HG03064 (cell line): ENCODE measurements around the gene MLLT10.

ENCODE experiments used
- ATAC-seq: cut with Tn5 transposase; IDR thresholded peaks from one replicate; pipeline ENCODE4 v1.9.1; 2021; ENCODE audit warnings: low read depth; ENCODE audit not compliant: unreplicated experiment

Gene MLLT10

DNA sequence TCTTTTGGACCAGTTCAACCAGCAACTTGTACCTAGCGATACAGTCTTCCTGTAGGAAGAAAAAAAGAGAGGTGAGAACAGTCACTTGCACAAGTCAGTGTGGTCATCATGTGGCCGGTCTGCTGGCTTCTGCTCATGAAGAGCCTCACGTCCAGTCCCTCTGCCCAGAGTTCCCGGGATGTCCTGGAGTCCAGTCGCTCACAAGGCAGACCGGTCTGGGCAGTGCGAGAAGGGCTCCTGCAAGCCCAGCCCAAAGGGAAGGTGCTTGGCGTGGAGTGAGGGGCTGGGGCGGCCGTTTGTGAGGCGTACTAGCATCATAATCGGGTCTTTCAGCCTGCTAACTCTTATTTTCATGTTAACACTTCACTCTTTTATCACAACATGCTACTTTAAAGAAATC, 222.7 kb downstream of the MLLT10 start:
- ATAC-seq: no peak

DNA sequence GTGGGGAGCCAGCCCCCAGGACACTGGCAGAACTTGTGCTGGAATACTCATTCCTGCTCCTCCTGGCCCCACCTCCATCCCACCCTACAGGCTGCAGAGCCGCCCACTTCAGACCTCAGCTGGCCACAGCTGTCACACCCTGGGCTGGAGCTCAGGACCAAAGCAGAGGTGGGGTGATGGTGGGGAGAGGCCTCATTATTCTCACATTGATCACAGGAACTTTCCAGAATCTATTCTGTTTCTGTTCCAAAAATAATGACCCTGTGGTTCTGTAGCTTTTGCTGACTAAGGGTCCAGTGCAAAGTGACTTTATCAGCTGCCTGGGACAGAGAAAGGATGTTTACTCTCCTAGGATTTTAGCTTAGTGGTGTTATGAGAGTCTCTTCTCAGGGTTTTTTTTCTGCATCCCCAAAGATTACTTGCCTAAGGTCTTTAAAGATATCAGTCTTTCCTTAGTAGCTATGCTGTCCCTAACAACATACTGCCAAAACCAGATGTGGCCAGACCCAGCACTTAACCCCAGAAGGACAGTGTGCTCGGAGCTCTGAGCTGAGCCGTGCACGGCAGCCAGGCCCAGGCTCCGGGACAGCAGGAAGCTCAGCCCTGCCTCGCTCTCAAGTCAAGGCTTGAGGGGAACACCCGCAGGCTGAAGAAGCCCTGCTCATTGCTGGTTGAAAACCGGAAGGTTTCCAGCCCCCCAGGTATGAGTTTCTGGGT, 223.3 kb downstream of the MLLT10 start:
- ATAC-seq: no peak

DNA sequence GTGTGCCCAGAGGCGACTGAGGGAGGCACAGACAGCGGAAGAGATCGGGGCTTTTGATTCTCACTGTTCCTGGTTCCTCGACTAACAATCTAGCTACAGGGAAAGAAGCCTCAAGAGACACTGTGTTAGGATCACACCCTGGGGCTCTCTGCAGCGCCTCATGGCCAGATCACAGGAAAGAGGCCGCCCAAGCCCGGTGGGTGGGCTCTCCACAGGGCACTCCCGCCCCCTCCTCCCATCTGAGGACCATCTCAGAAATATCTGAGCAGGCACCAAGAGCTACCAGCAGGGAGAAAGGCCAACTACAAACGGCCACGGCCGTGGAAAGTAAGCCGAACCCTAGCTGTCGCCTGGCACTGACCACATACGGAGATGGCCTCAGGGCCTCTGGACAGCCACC, 224.2 kb downstream of the MLLT10 start:
- no peak for ATAC-seq

DNA sequence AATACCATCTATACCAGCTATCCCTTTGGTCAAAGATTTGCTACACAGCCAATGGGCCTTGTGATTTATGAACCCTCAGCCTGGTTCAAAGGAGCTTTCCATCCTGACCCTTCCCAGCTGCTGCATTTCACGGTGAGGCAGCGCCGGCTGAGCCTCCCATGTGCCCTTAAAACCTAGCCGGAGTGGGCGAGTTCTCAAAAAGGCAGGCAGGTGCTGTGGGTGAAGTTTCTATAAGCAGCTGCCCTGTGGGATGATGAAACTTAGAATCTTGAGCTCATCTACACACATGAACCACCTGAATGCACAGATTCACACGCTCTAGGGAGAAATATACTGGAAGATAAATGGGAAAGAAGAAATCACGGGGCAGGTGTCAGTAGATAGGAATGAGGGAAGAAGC, 224.7 kb downstream of the MLLT10 start:
- ATAC-seq: no peak

DNA sequence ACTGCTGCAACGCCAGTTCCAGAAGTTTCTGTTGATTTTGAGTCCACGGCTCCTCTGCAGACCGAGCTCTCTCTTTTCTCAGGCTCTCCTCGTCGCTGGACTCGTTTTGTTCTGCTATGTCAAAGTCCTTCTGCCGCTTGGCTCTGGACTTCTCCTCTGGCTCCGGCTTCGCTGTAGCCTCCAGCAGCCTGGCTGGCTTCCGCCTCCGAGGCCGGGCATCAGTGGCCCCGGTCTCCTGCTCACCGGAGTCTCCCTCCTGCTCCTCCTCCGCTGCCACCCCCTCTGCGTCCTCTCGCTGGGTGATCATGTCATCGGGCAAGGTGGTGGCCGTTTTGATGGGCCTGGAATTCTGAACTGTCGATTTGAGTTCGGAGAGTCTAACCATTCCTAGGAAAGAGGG, 225.2 kb downstream of the MLLT10 start:
- ATAC-seq: no peak

DNA sequence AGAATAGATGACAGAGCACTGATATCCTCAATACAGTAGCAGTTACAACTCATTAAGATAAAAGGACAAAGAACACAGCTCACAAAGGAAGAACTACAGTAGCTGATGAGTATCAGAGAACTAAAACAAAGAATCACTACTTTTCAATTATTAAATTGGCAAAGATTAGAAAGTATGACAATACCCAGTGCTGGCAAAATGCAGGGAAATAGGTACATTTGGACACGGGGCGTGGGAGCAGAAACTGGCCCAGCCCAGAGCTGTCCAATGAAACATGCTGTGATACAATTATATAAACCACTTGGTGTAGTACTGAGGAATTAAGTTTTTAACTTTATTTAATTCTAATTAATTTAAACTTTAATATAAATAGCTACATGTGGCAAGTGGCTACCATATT, 226.3 kb downstream of the MLLT10 start:
- ATAC-seq: no peak

DNA sequence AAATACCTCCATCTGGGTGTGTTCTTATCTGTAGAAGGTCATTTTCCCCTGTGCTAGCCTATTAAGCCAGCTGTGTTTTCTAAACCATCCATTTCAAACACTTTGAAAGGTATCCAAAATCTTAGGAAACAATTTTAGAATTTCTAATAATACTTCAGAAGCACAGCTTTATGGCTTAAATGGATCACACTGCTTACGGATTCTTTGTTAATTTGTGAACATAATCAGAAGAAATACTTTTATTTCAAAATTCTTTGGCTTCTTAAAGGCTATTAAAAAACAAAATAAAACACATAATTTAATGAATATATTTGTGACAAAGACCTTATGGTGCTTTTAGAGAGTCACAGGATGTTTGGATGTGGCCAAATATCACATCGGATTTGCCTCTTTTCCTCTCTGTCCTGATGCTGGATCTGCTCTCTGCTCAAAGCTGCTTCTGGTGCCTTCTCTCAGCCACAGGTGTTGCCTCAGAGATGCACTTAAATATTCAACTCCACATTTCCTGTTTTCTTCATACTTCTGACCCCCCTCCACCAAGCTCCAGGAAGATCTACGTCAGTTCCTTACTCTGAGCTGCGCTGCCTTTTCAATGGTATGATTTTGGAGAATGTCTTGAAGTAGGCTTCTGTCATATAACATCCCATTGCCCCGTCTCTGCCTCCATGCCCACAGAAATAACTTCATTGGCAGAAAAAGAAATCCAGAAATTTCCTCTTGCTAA, 230.6 kb downstream of the MLLT10 start:
- no peak for ATAC-seq

DNA sequence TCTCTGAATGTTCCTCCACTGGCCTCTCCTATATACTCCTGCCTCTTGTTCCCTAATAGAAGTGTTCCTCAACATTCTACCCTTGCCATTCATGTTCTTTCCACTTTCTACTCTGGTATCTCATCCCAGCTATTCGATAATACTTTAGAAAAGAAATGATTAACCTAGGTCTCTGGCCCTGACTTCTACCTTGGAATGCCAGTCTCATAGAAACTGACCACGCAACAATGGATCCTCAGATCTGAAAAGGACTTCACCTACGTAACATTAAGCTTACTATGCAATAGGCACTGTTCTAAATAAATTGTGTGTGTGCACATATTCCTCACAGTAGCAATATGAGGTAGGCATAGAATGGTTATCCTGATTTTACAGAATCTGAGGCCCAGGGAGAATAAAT, 235.0 kb downstream of the MLLT10 start:
- ATAC-seq: no peak

DNA sequence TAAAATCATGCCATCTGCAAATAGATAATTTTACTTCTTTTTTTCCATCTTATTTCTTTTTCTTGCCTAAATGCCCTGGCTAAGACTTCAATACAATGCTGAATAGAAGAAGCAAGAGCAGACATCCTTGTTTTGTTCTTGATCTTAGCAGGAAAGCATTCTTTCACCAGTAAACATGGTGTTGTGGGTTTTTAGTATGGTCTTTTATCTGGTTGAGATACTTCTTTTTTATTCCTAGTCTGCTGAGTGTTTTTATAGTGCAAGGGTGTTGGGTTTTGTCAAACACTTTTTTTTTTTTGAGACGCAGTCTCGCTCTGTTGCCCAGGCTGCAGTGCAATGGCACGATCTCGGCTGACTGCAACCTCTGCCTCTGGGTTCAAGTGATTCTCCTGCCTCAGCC, 237.2 kb downstream of the MLLT10 start:
- no peak for ATAC-seq

DNA sequence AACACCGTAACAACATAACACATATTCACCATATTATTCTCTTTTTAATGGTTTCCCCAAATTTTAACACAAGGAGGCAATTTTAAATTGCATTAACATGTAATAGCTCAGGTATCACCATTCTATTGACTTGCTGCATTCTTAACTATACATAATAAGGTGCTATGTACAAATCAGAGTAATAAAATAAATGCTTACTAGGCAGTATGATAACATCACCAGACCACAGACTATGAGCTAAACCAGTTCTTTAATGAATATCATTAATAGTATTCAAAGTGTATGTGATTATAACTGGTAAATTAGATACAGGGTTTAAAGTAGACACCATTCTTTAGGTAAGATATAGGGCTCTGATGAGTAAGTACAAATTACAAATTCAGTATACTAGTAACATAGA, 242.9 kb downstream of the MLLT10 start:
- no peak for ATAC-seq

DNA sequence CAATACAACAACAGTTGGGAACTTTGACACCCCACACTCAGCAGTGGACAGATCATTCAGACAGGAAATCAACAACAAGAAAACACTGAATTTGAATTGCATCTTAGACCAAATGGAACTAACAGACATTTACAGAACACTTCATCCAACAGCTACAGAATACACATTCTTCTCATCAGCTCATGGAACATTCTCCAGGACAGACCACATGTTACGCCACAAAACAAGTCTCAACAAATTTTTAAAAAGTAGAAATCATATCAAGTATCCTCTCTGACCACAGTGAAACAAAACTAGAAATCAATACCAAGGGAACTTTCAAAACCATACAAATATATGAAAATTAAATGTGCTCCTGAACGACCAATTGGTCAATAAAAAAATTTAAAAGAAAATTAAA, 257.2 kb downstream of the MLLT10 start:
- ATAC-seq: no peak
